ENCODE results near the gene GPR26.
"Not testable (repeated sequence)": the region's sequence is repeated elsewhere in the genome, so short reads cannot be mapped to it uniquely, and the experiment has no call there.

Gene GPR26

GRCh38 chr10:123704076-123704475 is 37.9 kb downstream of the GPR26 start:
- in situ Hi-C loops (cut with MboI; ENCODE audit: low sequenced_read_pairs) = no loop called here

DNA sequence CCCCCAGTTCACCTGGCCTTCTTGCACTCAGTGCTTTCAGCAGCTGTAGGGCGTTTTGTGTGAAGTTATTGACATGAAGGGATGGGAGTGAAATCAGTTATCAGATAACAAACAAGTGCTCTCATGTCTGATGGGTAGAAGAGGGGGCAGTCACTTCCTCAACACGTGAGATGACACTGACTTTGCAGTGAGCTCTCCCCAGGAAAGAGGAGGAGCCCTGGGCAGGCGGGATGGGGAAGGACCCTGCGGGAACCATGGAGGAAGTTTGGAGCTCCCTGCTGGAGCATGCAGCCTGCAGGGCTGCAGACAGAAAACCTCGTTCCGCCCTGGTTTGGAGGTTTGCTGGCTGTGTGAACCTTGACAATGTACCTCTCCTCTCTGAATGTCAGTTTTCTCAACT is 38.7 kb downstream of the GPR26 start:
- in situ Hi-C loops (cut with MboI; ENCODE audit: low sequenced_read_pairs) = no loop called here

DNA sequence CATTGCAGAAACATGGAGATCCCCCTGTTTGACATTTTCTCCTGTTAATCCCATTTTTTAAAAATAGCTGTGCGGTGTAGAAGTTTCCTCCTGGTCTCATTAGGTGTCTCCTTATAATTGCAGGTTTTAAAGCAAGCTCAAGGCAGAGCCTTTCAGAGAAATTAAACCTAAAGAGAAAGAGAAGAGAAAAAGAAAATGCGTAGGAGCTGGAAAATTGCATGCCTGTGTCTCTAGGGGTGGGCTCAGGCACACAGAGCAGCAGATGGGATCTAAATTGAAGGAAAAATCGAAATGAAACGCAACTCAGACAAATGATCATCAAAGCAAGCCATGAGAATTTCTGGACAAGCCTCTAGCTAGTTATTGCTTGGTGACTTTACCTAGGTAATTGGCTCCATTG is 40.1 kb downstream of the GPR26 start:
- in situ Hi-C loops (cut with MboI; ENCODE audit: low sequenced_read_pairs) = no loop called here

DNA sequence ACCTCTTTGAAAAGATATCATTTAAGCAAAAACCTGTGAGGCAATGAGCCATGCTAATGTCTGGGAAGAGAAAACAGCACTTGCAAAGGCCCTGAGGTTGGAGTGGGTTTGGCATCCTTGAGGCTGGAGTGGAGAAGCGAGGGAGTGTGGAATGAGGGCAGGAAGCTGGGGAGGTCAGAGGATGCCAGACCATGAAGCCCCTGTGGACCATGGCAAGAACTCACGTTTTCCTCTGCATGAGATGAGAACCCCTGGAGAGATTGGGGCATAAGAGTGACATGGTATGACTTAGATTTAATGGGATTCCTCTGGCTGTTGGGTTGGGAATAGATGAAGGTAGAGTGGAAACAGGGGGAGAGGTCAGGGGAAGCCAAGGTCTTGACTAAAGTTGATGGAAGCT is 49.4 kb downstream of the GPR26 start:
- in situ Hi-C loops (cut with MboI; ENCODE audit: low sequenced_read_pairs) = no loop called here

GRCh38 chr10:123717336-123717735 is 51.2 kb downstream of the GPR26 start:
- in situ Hi-C loops (cut with MboI; ENCODE audit: low sequenced_read_pairs) = no loop called here

GRCh38 chr10:123718544-123719060 is 52.4 kb downstream of the GPR26 start:
- in situ Hi-C loops (cut with MboI; ENCODE audit: low sequenced_read_pairs) = no loop called here

DNA sequence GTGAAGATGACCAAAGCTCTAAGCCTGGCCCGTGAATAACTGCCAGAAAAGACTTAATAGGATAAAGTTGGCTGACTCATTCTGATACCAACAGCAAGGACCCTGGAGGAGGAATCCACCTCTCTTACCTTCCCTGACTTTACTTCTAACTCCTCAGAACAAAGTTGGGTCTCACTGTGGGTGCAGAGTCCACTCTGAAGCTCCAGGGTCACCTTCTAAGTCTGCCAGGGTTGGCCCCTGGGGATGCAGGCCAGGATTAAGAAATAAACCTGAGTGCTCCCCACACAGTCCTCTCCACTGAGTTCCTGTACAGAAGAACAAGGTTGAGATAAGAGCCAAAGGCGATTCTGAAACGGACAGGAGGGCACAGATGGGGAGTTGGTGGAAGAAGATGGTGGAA is 54.4 kb downstream of the GPR26 start:
- in situ Hi-C loops (cut with MboI; ENCODE audit: low sequenced_read_pairs) = no loop called here

GRCh38 chr10:123721441-123722049 is 55.4 kb downstream of the GPR26 start:
- in situ Hi-C loops (cut with MboI; ENCODE audit: low sequenced_read_pairs) = no loop called here

DNA sequence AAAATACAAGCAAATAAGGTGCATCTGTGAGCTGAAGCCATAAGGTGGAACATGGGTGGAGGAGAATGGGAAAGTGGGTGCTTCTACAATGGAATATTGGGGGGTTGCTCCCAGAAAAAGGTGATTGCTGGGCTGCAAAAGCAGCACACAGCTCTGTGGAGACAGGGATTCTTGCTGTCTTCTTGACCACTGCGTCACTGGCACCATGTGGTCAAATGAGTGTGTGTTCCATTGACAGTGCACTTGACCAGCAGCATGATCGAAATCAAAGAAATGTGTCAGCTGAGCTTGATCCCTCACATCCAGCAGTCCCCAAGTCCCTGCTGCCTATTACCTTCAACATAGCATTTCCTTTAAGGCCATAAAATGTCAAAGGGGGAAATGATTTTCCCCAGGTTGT is 56.2 kb downstream of the GPR26 start:
- in situ Hi-C loops (cut with MboI; ENCODE audit: low sequenced_read_pairs) = no loop called here

GRCh38 chr10:123724747-123725146 is 58.6 kb downstream of the GPR26 start:
- in situ Hi-C loops (cut with MboI; ENCODE audit: low sequenced_read_pairs) = no loop called here

DNA sequence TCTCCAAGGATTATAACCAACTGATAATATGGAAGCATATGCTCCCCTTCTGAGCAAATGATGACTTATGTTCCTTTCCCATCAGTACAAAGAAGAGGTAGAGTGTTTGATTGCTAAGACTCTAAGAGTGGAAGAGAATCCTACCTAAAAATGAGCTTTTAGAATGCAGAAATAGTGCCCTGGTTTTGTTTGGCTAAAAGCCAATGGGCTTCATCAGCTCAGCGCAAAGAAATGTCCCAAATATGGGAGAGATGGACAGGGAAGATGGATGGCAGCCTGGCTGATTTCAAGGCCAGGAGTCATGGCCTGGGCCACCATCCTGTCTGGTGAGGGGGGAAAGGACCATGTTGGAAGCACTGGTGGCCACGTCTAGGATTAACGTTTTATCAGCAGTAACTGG is 60.2 kb downstream of the GPR26 start:
- in situ Hi-C loops (cut with MboI; ENCODE audit: low sequenced_read_pairs) = no loop called here

DNA sequence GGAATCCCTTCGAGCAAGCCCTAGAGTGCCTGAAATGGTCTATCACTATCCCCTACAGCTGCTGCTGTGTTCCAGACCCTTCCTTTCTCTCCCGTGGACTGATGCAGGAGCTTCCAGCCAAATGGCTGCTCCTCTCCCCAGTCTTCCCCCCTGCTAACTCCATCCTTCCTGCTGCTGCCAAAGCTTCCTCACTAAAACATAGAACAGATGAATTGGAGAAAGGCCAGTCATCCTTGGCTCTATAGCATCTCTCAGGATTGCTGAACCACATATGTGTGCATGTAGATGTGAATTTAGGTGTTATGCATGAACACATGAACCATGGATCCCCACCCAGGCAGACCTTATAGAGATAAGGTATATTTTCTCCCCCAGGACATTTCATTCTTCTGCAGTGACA is 60.7 kb downstream of the GPR26 start:
- in situ Hi-C loops (cut with MboI; ENCODE audit: low sequenced_read_pairs) = no loop called here

DNA sequence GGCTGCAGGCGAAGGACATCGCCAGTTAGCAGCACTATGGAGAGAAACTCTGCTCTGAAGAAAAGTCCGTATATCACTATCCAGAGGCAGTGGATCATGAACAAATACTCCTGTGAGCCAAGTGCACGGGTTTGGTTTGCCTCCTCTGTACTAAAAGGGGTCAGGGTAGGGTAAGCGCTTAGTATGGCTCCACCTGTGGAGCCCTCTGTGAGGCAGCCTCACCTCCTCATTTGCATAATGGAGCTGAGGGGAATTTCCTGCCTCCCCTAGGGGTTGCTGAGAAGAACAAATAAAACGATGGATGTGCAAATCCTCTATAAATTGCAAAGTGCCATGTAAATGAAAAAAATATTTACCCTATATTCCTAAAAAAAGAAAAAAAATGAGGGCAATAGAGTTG is 63.4 kb downstream of the GPR26 start:
- in situ Hi-C loops (cut with MboI; ENCODE audit: low sequenced_read_pairs) = no loop called here

GRCh38 chr10:123736917-123737316 is 70.8 kb downstream of the GPR26 start:
- in situ Hi-C loops (cut with MboI; ENCODE audit: low sequenced_read_pairs) = not testable (repeated sequence)

GRCh38 chr10:123741146-123741545 is 75.0 kb downstream of the GPR26 start:
- in situ Hi-C loops (cut with MboI; ENCODE audit: low sequenced_read_pairs) = no loop called here

GRCh38 chr10:123741711-123742110 is 75.6 kb downstream of the GPR26 start:
- in situ Hi-C loops (cut with MboI; ENCODE audit: low sequenced_read_pairs) = no loop called here

DNA sequence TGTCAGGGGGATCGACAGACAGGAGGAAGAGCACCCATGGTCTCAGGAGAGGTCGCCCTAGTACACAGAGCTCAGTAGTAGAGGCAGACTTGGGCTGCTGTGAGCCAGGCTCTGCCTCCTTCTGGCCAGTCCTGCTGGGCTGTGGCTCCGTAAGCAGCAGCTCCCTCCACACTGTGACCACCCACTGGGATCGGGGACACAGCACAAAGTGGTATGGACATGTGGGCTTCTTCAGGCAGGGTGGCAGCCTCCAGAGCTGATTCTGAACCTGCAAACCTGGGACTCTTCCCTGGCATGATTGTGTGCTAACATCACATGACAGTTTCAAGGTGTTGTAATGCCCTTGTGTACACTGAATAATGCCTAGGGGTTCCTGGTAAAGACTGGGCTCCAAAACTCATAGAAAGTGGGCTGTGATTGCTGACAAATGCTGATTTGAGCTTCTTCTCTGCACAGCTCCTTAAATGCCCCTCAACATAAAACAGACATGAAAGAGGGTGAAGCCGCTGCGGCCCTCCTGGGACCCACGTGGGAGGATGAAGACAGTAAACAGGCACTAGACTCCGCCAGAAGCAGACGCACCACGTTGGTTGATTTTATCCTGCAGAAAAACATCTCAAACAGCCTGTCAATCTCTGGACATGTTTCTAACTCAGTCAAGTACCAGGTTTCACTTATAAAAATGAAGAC is 76.7 kb downstream of the GPR26 start:
- in situ Hi-C loops (cut with MboI; ENCODE audit: low sequenced_read_pairs) = no loop called here

DNA sequence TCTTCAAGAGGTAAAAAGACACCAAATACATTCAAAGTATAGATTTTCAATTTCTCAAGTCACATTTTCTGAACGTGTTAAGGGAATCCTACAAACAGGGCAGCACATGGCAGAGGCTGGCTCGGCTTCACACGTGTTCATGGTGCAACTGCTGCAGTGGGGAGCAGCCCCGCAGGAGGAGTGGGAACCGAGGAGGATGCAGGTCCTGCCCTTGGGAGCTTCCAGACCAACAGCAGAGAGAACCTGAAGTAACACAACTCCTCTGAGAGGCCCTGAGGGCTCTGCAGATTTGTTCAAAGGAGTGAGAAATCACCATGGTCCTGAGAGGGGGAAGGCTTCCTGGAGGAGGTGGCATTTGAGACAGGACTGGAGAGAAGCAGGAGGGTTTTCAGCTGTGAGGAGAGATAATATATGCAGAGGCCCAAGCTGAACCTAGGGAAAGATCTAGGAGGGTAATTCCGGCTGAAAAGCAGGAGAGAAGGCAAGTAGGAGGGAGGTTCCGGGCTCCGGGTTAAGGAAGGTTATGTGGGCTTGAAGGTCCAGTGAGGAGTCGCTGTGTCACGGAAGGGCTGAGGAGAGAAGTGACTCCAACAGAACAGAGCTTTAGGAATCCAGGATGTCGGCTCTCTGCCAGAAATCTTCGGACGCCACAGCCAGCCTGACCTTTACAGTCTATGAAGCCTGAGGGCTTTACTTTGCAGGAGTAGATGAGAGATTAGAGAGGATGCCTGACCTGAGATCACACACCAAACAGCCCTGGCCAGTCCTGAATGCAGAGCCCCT is 77.5 kb downstream of the GPR26 start:
- in situ Hi-C loops (cut with MboI; ENCODE audit: low sequenced_read_pairs) = no loop called here

- in situ Hi-C loops (cut with MboI; ENCODE audit: low sequenced_read_pairs) = no loop called here
Observed at GRCh38 chr10:123744224-123744536, 78.0 kb downstream of the GPR26 start.
